Measurements from ENCODE around the gene ASCL5. TPM values are rescaled to one million over a fixed set of nuclear protein-coding genes. Genes with fewer than 3 reads are reported as not detected.

ASCL5 gene
- polyA plus RNA-seq, 2 donors, result not detected

DNA sequence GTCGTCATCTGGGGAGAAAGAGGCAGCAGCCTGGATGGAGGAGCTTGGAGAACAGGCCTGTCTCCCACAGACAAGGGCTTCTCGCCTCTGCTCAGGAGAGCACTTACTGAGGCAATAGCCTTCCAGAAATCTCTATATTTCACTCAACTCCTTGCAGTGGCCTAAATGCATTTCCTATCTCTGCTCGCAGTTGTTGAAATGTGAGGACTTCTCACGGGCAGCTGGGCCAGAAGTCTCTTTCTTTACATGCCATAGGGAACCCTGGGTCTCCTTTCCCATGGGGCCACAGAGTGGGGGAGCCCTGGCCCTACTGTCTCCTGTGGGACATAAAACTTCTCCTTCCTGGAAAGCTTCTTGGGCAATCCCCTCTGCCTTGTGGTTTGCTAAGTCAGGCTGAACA is 60.0 kb downstream of the ASCL5 start:
- Histone ChIP-seq H3K9me3 (ENCODE audit: control insufficient read depth in 2 of 2, insufficient read depth in 1 of 2, low read depth in 1 of 2, low read length in 1 of 2) (peaks cover 0 to 2% of the 10 kb centered on the region in 2 donors), H3K27ac (ENCODE audit: low read depth in 2 of 2, low read length in 1 of 2) (no peak overlapping the region), H3K27me3 (ENCODE audit: control insufficient read depth in 1 of 2, insufficient read depth in 2 of 2, low read length in 2 of 2) (no peaks in the 10 kb centered on the region), H3K4me3 (ENCODE audit: low read depth in 1 of 2, low read length in 2 of 2) (no peak overlapping the region), H3K4me1 (ENCODE audit: control insufficient read depth in 2 of 2, insufficient read depth in 2 of 2, low read length in 1 of 2) (no peaks in the 10 kb centered on the region), H3K36me3 (ENCODE audit: control insufficient read depth in 2 of 2, insufficient read depth in 2 of 2, low read length in 1 of 2) (no peaks in the 10 kb centered on the region)
- WGBS, 2 donors, result 82 to 91% methylated on average over 4 of the region's 4 CpGs

DNA sequence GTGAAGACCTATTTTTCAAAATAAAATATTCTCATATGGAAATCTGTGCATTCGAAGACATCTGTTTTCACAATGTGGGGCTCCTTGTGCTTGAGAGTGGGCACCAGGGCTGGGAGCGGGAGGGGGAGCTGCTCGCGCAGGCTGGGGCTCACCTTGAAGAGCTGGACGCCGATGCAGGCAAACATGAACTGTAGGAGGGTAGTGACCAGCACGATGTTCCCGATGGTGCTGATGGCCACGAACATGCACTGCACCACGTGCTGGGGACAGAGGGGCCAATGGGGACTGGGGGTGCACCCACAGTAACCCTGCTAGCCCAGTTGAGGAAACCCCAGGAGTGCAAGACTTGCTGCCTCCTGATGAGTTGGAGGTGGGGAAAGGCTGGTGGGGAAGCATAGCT is 61.3 kb downstream of the ASCL5 start:
- H3K36me3 ChIP-seq (ENCODE audit: control insufficient read depth in 2 of 2, insufficient read depth in 2 of 2, low read length in 1 of 2), result no peaks in the 10 kb centered on the region
- H3K4me1 ChIP-seq (ENCODE audit: control insufficient read depth in 2 of 2, insufficient read depth in 2 of 2, low read length in 1 of 2), result peaks cover 0 to 6% of the 10 kb centered on the region in 2 donors
- no peak overlapping the region for H3K4me3 ChIP-seq (ENCODE audit: low read depth in 1 of 2, low read length in 2 of 2)
- H3K27me3 ChIP-seq (ENCODE audit: control insufficient read depth in 1 of 2, insufficient read depth in 2 of 2, low read length in 2 of 2), result no peaks in the 10 kb centered on the region
- whole genome bisulfite sequencing, 2 donors, result 89 to 93% methylated on average over 10 of the region's 10 CpGs
- peaks cover 0 to 2% of the 10 kb centered on the region in 2 donors for H3K9me3 ChIP-seq (ENCODE audit: control insufficient read depth in 2 of 2, insufficient read depth in 1 of 2, low read depth in 1 of 2, low read length in 1 of 2)
- no peak overlapping the region for H3K27ac ChIP-seq (ENCODE audit: low read depth in 2 of 2, low read length in 1 of 2)

DNA sequence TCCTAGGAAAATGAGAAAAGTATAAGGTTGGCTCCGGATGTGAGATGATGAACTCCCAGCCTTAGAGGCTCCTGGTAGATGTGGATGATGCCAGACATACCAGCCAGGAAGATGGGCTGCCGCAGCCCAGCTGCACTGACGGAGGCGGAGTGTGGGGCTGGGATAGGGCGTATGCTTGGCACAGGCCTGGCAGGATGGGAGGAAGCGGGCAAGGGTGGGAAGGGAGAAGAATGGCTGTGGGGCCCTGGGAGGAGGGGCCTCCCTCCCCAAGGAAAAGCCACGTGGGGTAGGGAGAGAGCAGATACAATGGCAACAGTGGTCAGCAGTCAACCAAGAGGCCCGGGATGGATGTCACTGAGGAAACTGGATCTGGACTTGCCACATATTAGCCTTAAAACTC is 62.2 kb downstream of the ASCL5 start:
- Histone ChIP-seq H3K4me3 (ENCODE audit: low read depth in 1 of 2, low read length in 2 of 2) (no peak overlapping the region), H3K27me3 (ENCODE audit: control insufficient read depth in 1 of 2, insufficient read depth in 2 of 2, low read length in 2 of 2) (no peaks in the 10 kb centered on the region), H3K27ac (ENCODE audit: low read depth in 2 of 2, low read length in 1 of 2) (no peak overlapping the region), H3K4me1 (ENCODE audit: control insufficient read depth in 2 of 2, insufficient read depth in 2 of 2, low read length in 1 of 2) (peaks cover 0 to 7% of the 10 kb centered on the region in 2 donors), H3K36me3 (ENCODE audit: control insufficient read depth in 2 of 2, insufficient read depth in 2 of 2, low read length in 1 of 2) (no peaks in the 10 kb centered on the region), H3K9me3 (ENCODE audit: control insufficient read depth in 2 of 2, insufficient read depth in 1 of 2, low read depth in 1 of 2, low read length in 1 of 2) (peaks cover 0 to 2% of the 10 kb centered on the region in 2 donors)
- 76 to 77% methylated on average over 8 of the region's 8 CpGs for WGBS, 2 donors

Other genes with a start within 250 kb of the ASCL5 start
- gene INAVA, start 232.3 kb downstream of the ASCL5 start, polyA plus RNA-seq, result 10 to 100 TPM; 39.4 to 41.9 TPM
- under 1 TPM; 0.28 to 0.71 TPM for gene KIF21B, start 103.5 kb downstream of the ASCL5 start, polyA plus RNA-seq
- not detected for gene CACNA1S, start 14.8 kb downstream of the ASCL5 start, polyA plus RNA-seq
- gene TMEM9, start 27.3 kb upstream of the ASCL5 start, polyA plus RNA-seq, result 10 to 100 TPM; 13.2 to 25.7 TPM
- gene IGFN1, start 63.6 kb upstream of the ASCL5 start, polyA plus RNA-seq, result under 1 TPM; 0.01 to 0.02 TPM
- 100 to 1,000 TPM; 124 to 282 TPM for gene PKP1, start 156.3 kb upstream of the ASCL5 start, polyA plus RNA-seq

All from esophagus (tissue), 2 donors.